ENCODE results near the gene ATP6V0C. TPM values are rescaled to one million over a fixed set of nuclear protein-coding genes. Genes with fewer than 3 reads are reported as not detected.

Gene ATP6V0C
- total and polyA plus RNA-seq, 2 of the 8 experiments (the other 6 are each of a cell fraction or from before 2014, with no cell fraction given), result 125 to 176 TPM

DNA sequence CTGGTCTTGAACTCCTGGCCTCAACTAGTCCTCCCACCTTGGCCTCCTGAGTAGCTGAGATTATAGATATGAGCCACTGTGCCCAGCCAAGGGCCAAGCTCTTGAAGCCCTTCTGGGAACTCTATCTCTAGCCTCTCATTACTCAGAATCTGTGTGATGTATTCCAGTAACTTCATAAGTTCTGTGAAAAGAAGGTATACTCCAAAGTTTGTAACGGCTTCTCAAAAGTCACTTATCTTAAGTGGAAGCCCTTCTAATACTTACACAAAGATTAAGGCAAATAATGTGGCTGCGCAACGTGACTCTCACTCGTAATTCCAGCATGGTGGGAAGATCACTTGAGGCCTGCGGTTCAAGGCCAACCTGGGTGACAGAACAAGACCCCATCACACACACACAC, 19.1 kb upstream of the ATP6V0C start:
- no peak overlapping the region for H3K4me2 ChIP-seq (ENCODE audit: insufficient read depth in 1 of 2, low read depth in 2 of 2, low read length in 2 of 2)
- ChIA-PET POLR2A (ENCODE audit: partially characterized antibody) (interaction anchor here (0.7 kb wide), 1 partner anchor 222 kb away, joined by 4 read pairs; no protein-coding TSS in a partner anchor), CTCF (ENCODE audit: partially characterized antibody) (no interaction called here)
- no peak overlapping the region for H2BK120ac ChIP-seq (replicated peaks; ENCODE audit: low read depth, low read length)
- H3K4ac ChIP-seq (replicated peaks; ENCODE audit: insufficient read length, low read depth, low read length), result no peak overlapping the region
- no peak overlapping the region for H4K91ac ChIP-seq (replicated peaks; ENCODE audit: insufficient read length, low read length)
- no peak overlapping the region for H2BK12ac ChIP-seq (ENCODE audit: low read depth, low read length)
- H3K23me2 ChIP-seq (ENCODE audit: low read depth, low read length), result no peaks in the 10 kb centered on the region
- H3K36me3 ChIP-seq (ENCODE audit: control insufficient read depth in 2 of 4, insufficient read depth in 4 of 4, low read length in 3 of 4), result peaks cover 0 to 15% (median 4%) of the 10 kb centered on the region in 4 experiments; a peak in 4 of 8 replicates
- no peak overlapping the region for H2BK15ac ChIP-seq (ENCODE audit: low read length)
- no peaks in the 10 kb centered on the region for H3K4me1 ChIP-seq (replicated peaks in 1 of 4; ENCODE audit: control insufficient read depth in 3 of 4, insufficient read depth in 4 of 4, low read length in 3 of 4)
- no peak overlapping the region for H2BK5ac ChIP-seq (ENCODE audit: low read depth, low read length)
- no peak overlapping the region for H4K8ac ChIP-seq (ENCODE audit: extremely low read depth, insufficient read depth, low read length)
- no peak overlapping the region for H3K23ac ChIP-seq (ENCODE audit: insufficient read length)
- H3K9ac ChIP-seq (replicated peaks in 1 of 4; ENCODE audit: extremely low read depth in 1 of 4, low read depth in 3 of 4, low read length in 3 of 4), result no peak overlapping the region
- 0 out of 4 replicates have a peak, but pooled peaks cover 0 to 2% of the 10 kb centered on the region in 2 experiments for H3K79me2 ChIP-seq (ENCODE audit: control insufficient read depth in 1 of 2, insufficient read depth in 2 of 2, low read length in 2 of 2)
- H2AK5ac ChIP-seq (ENCODE audit: low read depth, low read length), result no peak overlapping the region
- DNase-seq (ENCODE audit: low read depth in 1 of 2, low spot score in 2 of 2) (no peak), FAIRE-seq (no peak)
- H2BK20ac ChIP-seq (ENCODE audit: low read length), result no peak overlapping the region
- H3K18ac ChIP-seq (ENCODE audit: extremely low read depth, low read length), result no peak overlapping the region
- no peak overlapping the region for H2AFZ ChIP-seq (ENCODE audit: low read length)
- no peaks in the 10 kb centered on the region for H3K27me3 ChIP-seq (replicated peaks in 1 of 4; ENCODE audit: control insufficient read depth in 3 of 4, extremely low read depth in 1 of 4, insufficient read depth in 3 of 4, low read length in 3 of 4)
- no peak overlapping the region for H4K5ac ChIP-seq (ENCODE audit: insufficient read length, low read depth, low read length)
- H3K56ac ChIP-seq (replicated peaks; ENCODE audit: insufficient read length, low read depth, low read length), result no peak overlapping the region
- H3K14ac ChIP-seq (ENCODE audit: insufficient read length), result no peak overlapping the region
- peaks cover 2% of the 10 kb centered on the region; the same call in 1 of the 2 replicates for H3K79me1 ChIP-seq (ENCODE audit: low read depth, low read length)
- H3K4me3 ChIP-seq (ENCODE audit: extremely low read depth in 1 of 4, insufficient read depth in 2 of 4, low read depth in 3 of 4, low read length in 4 of 4), result no peak overlapping the region
- H3K9me3 ChIP-seq (ENCODE audit: insufficient read depth in 2 of 2, low read depth in 1 of 2, low read length in 1 of 2), result no peaks in the 10 kb centered on the region
- 94% methylated on average over 5 of the region's 5 CpGs; no CpG with 5 or more reads in 1 of the 2 experiments for WGBS, 2 experiments (ENCODE audit: extremely low coverage in 1 of 2, insufficient coverage in 1 of 2, insufficient read length in 1 of 2, insufficient replicate concordance in 2 of 2, low coverage in 1 of 2, low lambda C conversion rate in 2 of 2, missing lambda C conversion rate in 1 of 2)
- H4K20me1 ChIP-seq (replicated peaks in 1 of 2; ENCODE audit: control insufficient read depth in 1 of 2, insufficient read depth in 2 of 2, low read length in 2 of 2), result peaks cover 0 to 9% of the 10 kb centered on the region in 2 experiments
- H3K27ac ChIP-seq (ENCODE audit: low read depth, low read length), result no peak overlapping the region
- no peak for TF ChIP-seq FOSL1 (IDR thresholded peaks at IDR 0.05; ENCODE audit: insufficient read depth, low read depth, low read length)
- no peak for TF ChIP-seq MAFK (IDR thresholded peaks at IDR 0.05; ENCODE audit: low read depth, low read length)
- TF ChIP-seq CHD1 (IDR thresholded peaks at IDR 0.05; ENCODE audit: low read depth, low read length), result no peak
- no peak for TF ChIP-seq POLR2A (IDR thresholded peaks at IDR 0.05; ENCODE audit: control extremely low read depth in 1 of 2, low read depth in 2 of 2, low read length in 2 of 2)
- TF ChIP-seq SIN3A (conservative IDR thresholded peaks at IDR 0.05 in 1 of 2, IDR thresholded peaks at IDR 0.05 in 1 of 2; ENCODE audit: low read depth in 1 of 2, low read length in 2 of 2), result no peak
- no peak for TF ChIP-seq SRF (IDR thresholded peaks at IDR 0.05; ENCODE audit: low read depth, low read length)
- TF ChIP-seq, protein P1, sequence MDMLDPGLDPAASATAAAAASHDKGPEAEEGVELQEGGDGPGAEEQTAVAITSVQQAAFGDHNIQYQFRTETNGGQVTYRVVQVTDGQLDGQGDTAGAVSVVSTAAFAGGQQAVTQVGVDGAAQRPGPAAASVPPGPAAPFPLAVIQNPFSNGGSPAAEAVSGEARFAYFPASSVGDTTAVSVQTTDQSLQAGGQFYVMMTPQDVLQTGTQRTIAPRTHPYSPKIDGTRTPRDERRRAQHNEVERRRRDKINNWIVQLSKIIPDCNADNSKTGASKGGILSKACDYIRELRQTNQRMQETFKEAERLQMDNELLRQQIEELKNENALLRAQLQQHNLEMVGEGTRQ (IDR thresholded peaks at IDR 0.05; ENCODE audit: low read length), result no peak
- TF ChIP-seq HDAC6 (IDR thresholded peaks at IDR 0.05; ENCODE audit: low read depth, low read length), result no peak
- TF ChIP-seq TCF12 (IDR thresholded peaks at IDR 0.05; ENCODE audit: low read depth, low read length), result no peak
- no peak for TF ChIP-seq RXRA (IDR thresholded peaks at IDR 0.05; ENCODE audit: insufficient read depth, low read depth, low read length)
- no peak for TF ChIP-seq TAF1 (IDR thresholded peaks at IDR 0.05; ENCODE audit: low read depth, low read length)
- no peak for TF ChIP-seq GABPA (IDR thresholded peaks at IDR 0.05; ENCODE audit: borderline replicate concordance, insufficient read depth, low read length)
- TF ChIP-seq EGR1 (IDR thresholded peaks at IDR 0.05; ENCODE audit: borderline replicate concordance, low read depth, low read length), result no peak

Measured in H1 (cell line).